ENCODE measurements around the gene SLC9A9. TPM values are rescaled to one million over a fixed set of nuclear protein-coding genes. Genes with fewer than 3 reads are reported as not detected.
A peak's percentile ranks its signal among the peaks of the same experiment; 100 is the strongest.

SLC9A9 gene
- total RNA-seq, 2 donors from 2014 or later = 29.6 to 60.1 TPM

- Histone ChIP-seq H3K36me3 (no peaks in the 10 kb centered on the region), H3K27me3 (replicated peaks; ENCODE audit: insufficient read depth) (no peaks in the 10 kb centered on the region), H3K4me1 (ENCODE audit: control insufficient read depth in 1 of 2, low read depth in 2 of 2) (no peaks in the 10 kb centered on the region), H3K27ac (no peak overlapping the region), H3K9me3 (no peaks in the 10 kb centered on the region), H3K4me3 (no peak overlapping the region)
- TF ChIP-seq CTCF (IDR thresholded peaks at IDR 0.05) = no peak
- no peak for ATAC-seq (ENCODE audit: insufficient number of reproducible peaks, low FRiP score, low read depth)
- no peak for DNase-seq (ENCODE audit: low spot score)
These were observed 6.9 kb upstream of the SLC9A9 start for GRCh38 chr3:143855183-143855582.

DNA sequence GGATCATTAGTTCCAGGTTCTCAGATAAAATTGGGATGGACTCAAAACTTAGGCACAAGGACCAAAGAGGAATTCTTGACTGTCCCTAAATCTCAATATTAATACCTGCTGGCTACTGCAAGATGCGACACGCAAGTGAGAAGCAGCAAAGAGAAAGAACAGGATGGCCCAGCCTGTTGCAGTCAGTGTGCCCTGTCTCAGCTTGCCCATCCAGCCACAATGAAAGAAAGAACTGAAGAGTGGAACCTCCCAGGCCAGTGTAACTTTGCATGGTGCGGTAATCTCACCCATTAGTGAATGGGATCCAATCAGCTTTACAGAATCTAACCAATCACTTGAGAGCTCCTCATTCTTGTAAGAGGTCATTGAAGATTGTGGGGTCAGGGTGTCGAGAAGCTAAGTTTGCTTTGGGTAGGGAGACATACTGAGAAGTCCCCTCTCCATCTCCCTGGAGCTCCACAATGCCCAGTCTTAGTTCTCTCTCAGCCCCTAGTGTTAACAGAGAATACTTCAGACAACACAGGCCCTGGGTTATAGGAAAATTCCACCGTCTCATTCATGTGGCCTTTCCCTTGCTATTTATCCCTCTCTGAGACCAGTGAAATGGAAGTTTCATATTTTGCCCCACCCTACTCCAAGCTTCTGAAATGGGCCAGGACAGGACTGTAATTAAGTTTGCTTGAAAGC lies 3.2 kb upstream of the SLC9A9 start:
- DNase-seq (ENCODE audit: low spot score) (no peak), ATAC-seq (ENCODE audit: insufficient number of reproducible peaks, low FRiP score, low read depth) (no peak)
- Histone ChIP-seq H3K4me3 (no peak overlapping the region), H3K27ac (no peak overlapping the region), H3K27me3 (replicated peaks; ENCODE audit: insufficient read depth) (no peaks in the 10 kb centered on the region), H3K9me3 (no peaks in the 10 kb centered on the region), H3K36me3 (no peaks in the 10 kb centered on the region), H3K4me1 (ENCODE audit: control insufficient read depth in 1 of 2, low read depth in 2 of 2) (peaks cover 6 to 13% of the 10 kb centered on the region in 2 donors)
- no peak for TF ChIP-seq CTCF (IDR thresholded peaks at IDR 0.05)

DNA sequence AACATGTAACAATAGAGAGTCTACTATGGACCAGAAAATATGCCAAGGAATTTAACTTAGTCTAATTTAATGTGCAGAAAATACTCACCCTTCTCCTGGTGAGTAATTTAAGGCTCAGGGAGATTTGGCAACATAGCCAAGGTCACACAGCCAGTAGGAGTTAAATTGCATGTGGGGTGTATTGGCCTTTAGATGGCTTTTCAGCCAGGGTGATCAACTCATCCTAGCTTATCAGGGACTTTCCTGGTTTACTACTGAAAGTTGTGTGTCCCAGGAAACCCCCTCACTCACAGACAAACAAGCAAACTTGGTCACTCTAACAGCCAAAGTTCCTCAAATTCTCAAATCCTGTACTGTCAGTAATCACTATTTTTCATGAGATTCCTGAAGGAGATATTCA lies 2.6 kb upstream of the SLC9A9 start:
- H3K27ac ChIP-seq = no peak overlapping the region
- no peak for TF ChIP-seq CTCF (IDR thresholded peaks at IDR 0.05)
- no peak overlapping the region for H3K4me3 ChIP-seq
- H3K27me3 ChIP-seq (replicated peaks; ENCODE audit: insufficient read depth) = no peaks in the 10 kb centered on the region
- H3K36me3 ChIP-seq = no peaks in the 10 kb centered on the region
- H3K9me3 ChIP-seq = no peaks in the 10 kb centered on the region
- ATAC-seq (ENCODE audit: insufficient number of reproducible peaks, low FRiP score, low read depth) (no peak), DNase-seq (ENCODE audit: low spot score) (no peak)
- peaks cover 8 to 15% of the 10 kb centered on the region in 2 donors for H3K4me1 ChIP-seq (ENCODE audit: control insufficient read depth in 1 of 2, low read depth in 2 of 2)

- H3K27me3 ChIP-seq (replicated peaks; ENCODE audit: insufficient read depth) = no peaks in the 10 kb centered on the region
- DNase-seq (ENCODE audit: low spot score) = no peak
- no peak overlapping the region for H3K27ac ChIP-seq
- peak; percentile 47 for ATAC-seq (ENCODE audit: insufficient number of reproducible peaks, low FRiP score, low read depth)
- H3K4me1 ChIP-seq (ENCODE audit: control insufficient read depth in 1 of 2, low read depth in 2 of 2) = peaks cover 9 to 21% of the 10 kb centered on the region in 2 donors
- no peak for TF ChIP-seq CTCF (IDR thresholded peaks at IDR 0.05)
- no peaks in the 10 kb centered on the region for H3K36me3 ChIP-seq
- H3K4me3 ChIP-seq = no peak overlapping the region
- H3K9me3 ChIP-seq = no peaks in the 10 kb centered on the region
These were observed 1.7 kb upstream of the SLC9A9 start for GRCh38 chr3:143849854-143850549.

DNA sequence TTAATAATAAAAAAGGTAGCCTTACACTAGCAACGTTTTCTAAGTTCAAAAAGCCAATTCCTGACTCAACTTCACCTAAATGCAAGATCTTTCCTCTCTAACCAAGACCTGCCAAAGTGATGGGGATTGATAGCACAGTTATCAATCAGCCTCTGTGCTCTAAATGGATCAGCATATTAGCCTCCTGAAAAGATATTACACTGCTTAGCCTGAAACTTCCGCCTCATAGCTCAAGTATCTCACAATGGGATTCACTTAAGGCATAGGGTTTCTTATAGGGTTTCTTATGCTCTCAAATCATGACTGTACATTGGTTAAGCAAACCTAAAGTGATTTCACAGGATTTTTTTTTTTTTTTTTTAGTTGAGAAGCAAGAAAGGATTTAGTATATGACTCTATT lies 436 bp upstream of the SLC9A9 start:
- TF ChIP-seq CTCF (IDR thresholded peaks at IDR 0.05) = no peak
- DNase-seq (ENCODE audit: low spot score) (no peak), ATAC-seq (ENCODE audit: insufficient number of reproducible peaks, low FRiP score, low read depth) (no peak)
- Histone ChIP-seq H3K4me3 (peak overlapping the region; percentile 72), H3K36me3 (no peaks in the 10 kb centered on the region), H3K27ac (peak overlapping the region in 1 of 2 donors; percentile 13), H3K9me3 (no peaks in the 10 kb centered on the region), H3K27me3 (replicated peaks; ENCODE audit: insufficient read depth) (no peaks in the 10 kb centered on the region), H3K4me1 (ENCODE audit: control insufficient read depth in 1 of 2, low read depth in 2 of 2) (peaks cover 9 to 29% of the 10 kb centered on the region in 2 donors)
